Measurements from ENCODE around the gene SMAD3. TPM values are rescaled to one million over a fixed set of nuclear protein-coding genes. Genes with fewer than 3 reads are reported as not detected.

Gene SMAD3
- total RNA-seq, 1 donor from 2014 or later, result 12.5 TPM

GRCh38 chr15:67179411-67179995, 114.1 kb downstream of the SMAD3 start:
- H3K4me3 Mint-ChIP-seq, result no peak overlapping the region
- Histone ChIP-seq H3K27ac (no peak overlapping the region), H4K20me1 (ENCODE audit: low read depth) (peaks cover 5% of the 10 kb centered on the region), H3K4me1 (peaks cover 14% of the 10 kb centered on the region), H2AFZ (replicated peaks) (no peak overlapping the region), H3K79me2 (ENCODE audit: low read depth) (no peaks in the 10 kb centered on the region), H3K9ac (no peak overlapping the region), H3K27me3 (no peaks in the 10 kb centered on the region), H3K9me3 (ENCODE audit: low read depth) (no peaks in the 10 kb centered on the region), H3K36me3 (no peaks in the 10 kb centered on the region), H3F3A (ENCODE audit: low read depth) (no peaks in the 10 kb centered on the region), H3K4me3 (no peak overlapping the region), H3K4me2 (no peak overlapping the region)
- peaks cover 46% of the 10 kb centered on the region for H3K36me3 Mint-ChIP-seq
- H3K27ac Mint-ChIP-seq, result peak overlapping the region; percentile 82
- no peak for DNase-seq (ENCODE audit: low spot score)
- H3K9me3 Mint-ChIP-seq, result no peaks in the 10 kb centered on the region
- H3K27me3 Mint-ChIP-seq (ENCODE audit: insufficient read depth, low read depth), result peaks cover 3% of the 10 kb centered on the region
- TF ChIP-seq EZH2 (IDR thresholded peaks at IDR 0.05) (no peak), EZH2phosphoT487 (IDR thresholded peaks at IDR 0.05) (no peak), CTCF (IDR thresholded peaks at IDR 0.05) (no peak)
- H3K4me1 Mint-ChIP-seq, result peaks cover 28% of the 10 kb centered on the region

GRCh38 chr15:67180035-67180434, 114.6 kb downstream of the SMAD3 start:
- TF ChIP-seq EZH2phosphoT487 (IDR thresholded peaks at IDR 0.05) (no peak), EZH2 (IDR thresholded peaks at IDR 0.05) (no peak), CTCF (IDR thresholded peaks at IDR 0.05) (no peak)
- H3K4me3 Mint-ChIP-seq, result peak overlapping the region; percentile 3
- H3K27ac Mint-ChIP-seq, result no peak overlapping the region
- no peaks in the 10 kb centered on the region for H3K27me3 ChIP-seq
- no peak overlapping the region for H3K4me2 ChIP-seq
- no peaks in the 10 kb centered on the region for H3K79me2 ChIP-seq (ENCODE audit: low read depth)
- no peak overlapping the region for H3K4me3 ChIP-seq
- H3K27me3 Mint-ChIP-seq (ENCODE audit: insufficient read depth, low read depth), result peaks cover 3% of the 10 kb centered on the region
- H3K9me3 ChIP-seq (ENCODE audit: low read depth), result no peaks in the 10 kb centered on the region
- H3K36me3 Mint-ChIP-seq, result peaks cover 44% of the 10 kb centered on the region
- peaks cover 5% of the 10 kb centered on the region for H4K20me1 ChIP-seq (ENCODE audit: low read depth)
- no peaks in the 10 kb centered on the region for H3F3A ChIP-seq (ENCODE audit: low read depth)
- H3K36me3 ChIP-seq, result no peaks in the 10 kb centered on the region
- H3K4me1 ChIP-seq, result peaks cover 14% of the 10 kb centered on the region
- no peak overlapping the region for H3K9ac ChIP-seq
- no peak for DNase-seq (ENCODE audit: low spot score)
- H3K27ac ChIP-seq, result no peak overlapping the region
- H3K9me3 Mint-ChIP-seq, result no peaks in the 10 kb centered on the region
- H2AFZ ChIP-seq (replicated peaks), result no peak overlapping the region
- H3K4me1 Mint-ChIP-seq, result peaks cover 25% of the 10 kb centered on the region

- peaks cover 45% of the 10 kb centered on the region for H3K36me3 Mint-ChIP-seq
These were observed 115.3 kb downstream of the SMAD3 start for GRCh38 chr15:67180514-67181191.

More at GRCh38 chr15:67180514-67181191, 115.3 kb downstream of the SMAD3 start:
- Histone ChIP-seq H3K9ac (no peak overlapping the region), H4K20me1 (ENCODE audit: low read depth) (peaks cover 5% of the 10 kb centered on the region), H3K9me3 (ENCODE audit: low read depth) (no peaks in the 10 kb centered on the region), H3K4me1 (peaks cover 13% of the 10 kb centered on the region), H3F3A (ENCODE audit: low read depth) (no peaks in the 10 kb centered on the region), H3K4me2 (no peak overlapping the region), H3K27ac (no peak overlapping the region), H3K79me2 (ENCODE audit: low read depth) (no peaks in the 10 kb centered on the region), H3K36me3 (no peaks in the 10 kb centered on the region), H3K4me3 (no peak overlapping the region), H3K27me3 (no peaks in the 10 kb centered on the region), H2AFZ (replicated peaks) (no peak overlapping the region)
- no peak overlapping the region for H3K4me3 Mint-ChIP-seq
- peaks cover 3% of the 10 kb centered on the region for H3K27me3 Mint-ChIP-seq (ENCODE audit: insufficient read depth, low read depth)
- DNase-seq (ENCODE audit: low spot score), result peak; percentile 30
- peaks cover 21% of the 10 kb centered on the region for H3K4me1 Mint-ChIP-seq
- no peak for TF ChIP-seq EZH2phosphoT487 (IDR thresholded peaks at IDR 0.05)
- TF ChIP-seq CTCF (IDR thresholded peaks at IDR 0.05), result peak; percentile 40
- no peak for TF ChIP-seq EZH2 (IDR thresholded peaks at IDR 0.05)
- H3K27ac Mint-ChIP-seq, result no peak overlapping the region
- H3K9me3 Mint-ChIP-seq, result no peaks in the 10 kb centered on the region
